ENCODE measurements around the gene EYA2. TPM values are rescaled to one million over a fixed set of nuclear protein-coding genes. Genes with fewer than 3 reads are reported as not detected.

The EYA2 gene
- total RNA-seq, 2 donors from 2014 or later: 30.0 to 31.0 TPM

- Histone ChIP-seq H3K36me3 (no peaks in the 10 kb centered on the region), H3K4me1 (replicated peaks) (no peaks in the 10 kb centered on the region), H3K27ac (no peak overlapping the region), H3K9me3 (no peaks in the 10 kb centered on the region), H3K27me3 (replicated peaks; ENCODE audit: insufficient read depth) (no peaks in the 10 kb centered on the region), H3K4me3 (no peak overlapping the region)
- TF ChIP-seq POLR2AphosphoS5 (IDR thresholded peaks at IDR 0.05) (no peak), CTCF (IDR thresholded peaks at IDR 0.05) (no peak), POLR2A (IDR thresholded peaks at IDR 0.05) (no peak)
- intact Hi-C loops (cut with DNase I): no loop called here
- DNase-seq (ENCODE audit: low spot score): no peak
- 85% methylated on average over 9 of the region's 9 CpGs for WGBS
Measured at GRCh38 chr20:47206962-47207641, 312.5 kb downstream of the EYA2 start.

GRCh38 chr20:47208534-47209174 is 314.0 kb downstream of the EYA2 start:
- H3K4me1 ChIP-seq (replicated peaks): no peaks in the 10 kb centered on the region
- no peak overlapping the region for H3K27ac ChIP-seq
- DNase-seq (ENCODE audit: low spot score): no peak
- H3K9me3 ChIP-seq: no peaks in the 10 kb centered on the region
- no peak overlapping the region for H3K4me3 ChIP-seq
- intact Hi-C loops (cut with DNase I): no loop called here
- TF ChIP-seq POLR2A (IDR thresholded peaks at IDR 0.05): no peak
- TF ChIP-seq POLR2AphosphoS5 (IDR thresholded peaks at IDR 0.05): no peak
- TF ChIP-seq CTCF (IDR thresholded peaks at IDR 0.05): no peak
- no peaks in the 10 kb centered on the region for H3K36me3 ChIP-seq
- 95% methylated on average over 18 of the region's 18 CpGs for WGBS
- no peaks in the 10 kb centered on the region for H3K27me3 ChIP-seq (replicated peaks; ENCODE audit: insufficient read depth)

GRCh38 chr20:47209982-47210381 is 315.3 kb downstream of the EYA2 start:
- no peak for TF ChIP-seq POLR2A (IDR thresholded peaks at IDR 0.05)
- no peak for TF ChIP-seq CTCF (IDR thresholded peaks at IDR 0.05)
- no peak for TF ChIP-seq POLR2AphosphoS5 (IDR thresholded peaks at IDR 0.05)
- H3K9me3 ChIP-seq: no peaks in the 10 kb centered on the region
- no peaks in the 10 kb centered on the region for H3K36me3 ChIP-seq
- H3K4me3 ChIP-seq: no peak overlapping the region
- 95% methylated on average over 17 of the region's 17 CpGs for WGBS
- H3K4me1 ChIP-seq (replicated peaks): no peaks in the 10 kb centered on the region
- no peak for DNase-seq (ENCODE audit: low spot score)
- H3K27me3 ChIP-seq (replicated peaks; ENCODE audit: insufficient read depth): no peaks in the 10 kb centered on the region
- intact Hi-C loops (cut with DNase I): no loop called here
- no peak overlapping the region for H3K27ac ChIP-seq

GRCh38 chr20:47210470-47210869 is 315.8 kb downstream of the EYA2 start:
- Histone ChIP-seq H3K36me3 (no peaks in the 10 kb centered on the region), H3K4me1 (replicated peaks) (no peaks in the 10 kb centered on the region), H3K27me3 (replicated peaks; ENCODE audit: insufficient read depth) (no peaks in the 10 kb centered on the region), H3K27ac (no peak overlapping the region), H3K9me3 (no peaks in the 10 kb centered on the region), H3K4me3 (no peak overlapping the region)
- intact Hi-C loops (cut with DNase I): no loop called here
- WGBS: 90% methylated on average over 13 of the region's 13 CpGs
- DNase-seq (ENCODE audit: low spot score): no peak
- no peak for TF ChIP-seq POLR2AphosphoS5 (IDR thresholded peaks at IDR 0.05)
- no peak for TF ChIP-seq POLR2A (IDR thresholded peaks at IDR 0.05)
- TF ChIP-seq CTCF (IDR thresholded peaks at IDR 0.05): no peak

- Histone ChIP-seq H3K9me3 (no peaks in the 10 kb centered on the region), H3K27me3 (replicated peaks; ENCODE audit: insufficient read depth) (no peaks in the 10 kb centered on the region), H3K36me3 (no peaks in the 10 kb centered on the region), H3K4me3 (no peak overlapping the region), H3K27ac (no peak overlapping the region), H3K4me1 (replicated peaks) (no peaks in the 10 kb centered on the region)
- intact Hi-C loops (cut with DNase I): no loop called here
- no peak for DNase-seq (ENCODE audit: low spot score)
- TF ChIP-seq POLR2AphosphoS5 (IDR thresholded peaks at IDR 0.05) (no peak), CTCF (IDR thresholded peaks at IDR 0.05) (no peak), POLR2A (IDR thresholded peaks at IDR 0.05) (no peak)
- 90% methylated on average over 7 of the region's 7 CpGs for WGBS
Measured at GRCh38 chr20:47211036-47211435, 316.4 kb downstream of the EYA2 start.

Measured in prostate gland (tissue), 2 donors.